GM21737 (cell line): ENCODE data around the gene MKNK1.

ENCODE experiments used
- ATAC-seq: cut with Tn5 transposase; IDR thresholded peaks from one replicate; pipeline ENCODE4 v1.9.1; 2021; ENCODE audit warnings: mild to moderate bottlenecking, moderate library complexity; ENCODE audit not compliant: unreplicated experiment

MKNK1 gene

GRCh38 chr1:46525253-46525983, 78.7 kb downstream of the MKNK1 start:
- no peak for ATAC-seq

GRCh38 chr1:46524843-46525242, 79.2 kb downstream of the MKNK1 start:
- no peak for ATAC-seq

GRCh38 chr1:46523496-46524353, 80.3 kb downstream of the MKNK1 start:
- no peak for ATAC-seq

- ATAC-seq, result no peak
These were observed 81.1 kb downstream of the MKNK1 start for GRCh38 chr1:46522969-46523320.

- no peak for ATAC-seq
These were observed 81.7 kb downstream of the MKNK1 start for GRCh38 chr1:46522184-46522968.

GRCh38 chr1:46521414-46521813, 82.7 kb downstream of the MKNK1 start:
- ATAC-seq, result no peak

GRCh38 chr1:46520063-46520911, 83.8 kb downstream of the MKNK1 start:
- no peak for ATAC-seq

- no peak for ATAC-seq
These were observed 84.9 kb downstream of the MKNK1 start for GRCh38 chr1:46519209-46519608.

GRCh38 chr1:46517932-46518498, 86.1 kb downstream of the MKNK1 start:
- no peak for ATAC-seq

- no peak for ATAC-seq
These were observed 87.0 kb downstream of the MKNK1 start for GRCh38 chr1:46517010-46517600.

- ATAC-seq, result no peak
These were observed 87.7 kb downstream of the MKNK1 start for GRCh38 chr1:46516200-46516950.

- no peak for ATAC-seq
These were observed 88.5 kb downstream of the MKNK1 start for GRCh38 chr1:46515576-46515975.

- no peak for ATAC-seq
These were observed 90.5 kb downstream of the MKNK1 start for GRCh38 chr1:46513536-46513935.

GRCh38 chr1:46512792-46513190, 91.3 kb downstream of the MKNK1 start:
- ATAC-seq, result no peak

GRCh38 chr1:46512135-46512791, 91.8 kb downstream of the MKNK1 start:
- ATAC-seq, result no peak

GRCh38 chr1:46510998-46511365, 93.1 kb downstream of the MKNK1 start:
- ATAC-seq, result no peak

- no peak for ATAC-seq
These were observed 93.6 kb downstream of the MKNK1 start for GRCh38 chr1:46510341-46510997.

- ATAC-seq, result no peak
These were observed 95.3 kb downstream of the MKNK1 start for GRCh38 chr1:46508757-46509156.
